Neural cell (in vitro differentiated cells): Measurements from ENCODE around the gene GTF2H3.

Experiments
- EP300 ChIP-seq: fragments of 450-650 bp; conservative IDR thresholded peaks from 2 replicates; pipeline ENCODE4 v1.6.1; 2014; ENCODE audit warnings: antibody characterized with exemption, mild to moderate bottlenecking, moderate library complexity; ENCODE audit not compliant: poor library complexity, severe bottlenecking
- MXI1 ChIP-seq: fragments of 450-650 bp; conservative IDR thresholded peaks from 2 replicates; pipeline ENCODE4 v1.6.1; 2014; ENCODE audit warnings: antibody characterized with exemption, mild to moderate bottlenecking; ENCODE audit not compliant: poor library complexity, severe bottlenecking
- POLR2AphosphoS5 ChIP-seq: IDR thresholded peaks from 2 replicates; pipeline ENCODE4 v1.6.1; 2012
- RAD21 ChIP-seq: fragments of 450-650 bp; conservative IDR thresholded peaks from 2 replicates; pipeline ENCODE4 v1.6.1; 2014; ENCODE audit warnings: antibody characterized with exemption, mild to moderate bottlenecking, moderate library complexity
- SMC3 ChIP-seq: fragments of 450-650 bp; conservative IDR thresholded peaks from 2 replicates; pipeline ENCODE4 v1.6.1; 2014; ENCODE audit warnings: antibody characterized with exemption, mild to moderate bottlenecking, moderate library complexity; ENCODE audit not compliant: poor library complexity
- TF ChIP-seq, protein P1 (sequence below): fragments of 450-650 bp; IDR thresholded peaks from 2 replicates; pipeline ENCODE4 v1.5.1; 2014; ENCODE audit warnings: antibody characterized with exemption, mild to moderate bottlenecking, moderate library complexity; ENCODE audit not compliant: poor library complexity, severe bottlenecking

DNA sequence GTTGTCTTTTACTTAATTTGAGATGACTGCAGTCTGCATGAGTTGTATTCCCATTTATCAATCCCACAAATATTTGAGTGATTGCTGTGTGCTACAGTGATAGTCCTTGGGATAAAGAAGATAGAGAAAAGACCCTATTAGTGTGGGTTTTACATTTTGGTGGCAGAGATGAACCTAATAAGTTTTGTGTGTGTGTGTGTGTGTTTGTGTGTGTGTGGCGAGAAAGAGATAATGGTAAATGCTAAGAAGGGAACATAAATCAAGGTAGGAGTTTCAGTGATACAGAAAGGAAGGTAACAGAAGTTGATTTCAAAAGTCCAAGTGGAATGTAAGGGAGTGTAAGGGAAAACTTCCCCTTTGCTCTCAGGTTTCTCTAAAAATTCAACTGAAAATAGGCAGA, 34.3 kb upstream of the GTF2H3 start:
- TF ChIP-seq, protein P1, sequence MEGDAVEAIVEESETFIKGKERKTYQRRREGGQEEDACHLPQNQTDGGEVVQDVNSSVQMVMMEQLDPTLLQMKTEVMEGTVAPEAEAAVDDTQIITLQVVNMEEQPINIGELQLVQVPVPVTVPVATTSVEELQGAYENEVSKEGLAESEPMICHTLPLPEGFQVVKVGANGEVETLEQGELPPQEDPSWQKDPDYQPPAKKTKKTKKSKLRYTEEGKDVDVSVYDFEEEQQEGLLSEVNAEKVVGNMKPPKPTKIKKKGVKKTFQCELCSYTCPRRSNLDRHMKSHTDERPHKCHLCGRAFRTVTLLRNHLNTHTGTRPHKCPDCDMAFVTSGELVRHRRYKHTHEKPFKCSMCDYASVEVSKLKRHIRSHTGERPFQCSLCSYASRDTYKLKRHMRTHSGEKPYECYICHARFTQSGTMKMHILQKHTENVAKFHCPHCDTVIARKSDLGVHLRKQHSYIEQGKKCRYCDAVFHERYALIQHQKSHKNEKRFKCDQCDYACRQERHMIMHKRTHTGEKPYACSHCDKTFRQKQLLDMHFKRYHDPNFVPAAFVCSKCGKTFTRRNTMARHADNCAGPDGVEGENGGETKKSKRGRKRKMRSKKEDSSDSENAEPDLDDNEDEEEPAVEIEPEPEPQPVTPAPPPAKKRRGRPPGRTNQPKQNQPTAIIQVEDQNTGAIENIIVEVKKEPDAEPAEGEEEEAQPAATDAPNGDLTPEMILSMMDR, result no peak
- no peak for TF ChIP-seq POLR2AphosphoS5
- no peak for TF ChIP-seq EP300
- no peak for TF ChIP-seq MXI1
- no peak for TF ChIP-seq RAD21
- no peak for TF ChIP-seq SMC3
